Fibroblast of pulmonary artery (primary cell): Measurements from ENCODE around the gene ATG14.

Experiments
- DNase-seq: peaks from one replicate; pipeline ENCODE4 v3.0.0-alpha.2; 2010; ENCODE audit warnings: low read depth
- H3K4me3 ChIP-seq: replicated peaks from 2 replicates; pipeline ENCODE4 v1.5.1; 2011; ENCODE audit warnings: low read depth, mild to moderate bottlenecking, control low read depth, low read length, moderate library complexity
- TF ChIP-seq, protein P1 (sequence below): IDR thresholded peaks from 2 replicates; pipeline ENCODE4 v1.5.1; 2011; ENCODE audit warnings: mild to moderate bottlenecking, control low read depth, low read length, inconsistent platforms; ENCODE audit errors: missing control alignments

Gene ATG14

GRCh38 chr14:55410876-55411275 lies 754 bp downstream of the ATG14 start:
- no peak for DNase-seq
- TF ChIP-seq, protein P1, sequence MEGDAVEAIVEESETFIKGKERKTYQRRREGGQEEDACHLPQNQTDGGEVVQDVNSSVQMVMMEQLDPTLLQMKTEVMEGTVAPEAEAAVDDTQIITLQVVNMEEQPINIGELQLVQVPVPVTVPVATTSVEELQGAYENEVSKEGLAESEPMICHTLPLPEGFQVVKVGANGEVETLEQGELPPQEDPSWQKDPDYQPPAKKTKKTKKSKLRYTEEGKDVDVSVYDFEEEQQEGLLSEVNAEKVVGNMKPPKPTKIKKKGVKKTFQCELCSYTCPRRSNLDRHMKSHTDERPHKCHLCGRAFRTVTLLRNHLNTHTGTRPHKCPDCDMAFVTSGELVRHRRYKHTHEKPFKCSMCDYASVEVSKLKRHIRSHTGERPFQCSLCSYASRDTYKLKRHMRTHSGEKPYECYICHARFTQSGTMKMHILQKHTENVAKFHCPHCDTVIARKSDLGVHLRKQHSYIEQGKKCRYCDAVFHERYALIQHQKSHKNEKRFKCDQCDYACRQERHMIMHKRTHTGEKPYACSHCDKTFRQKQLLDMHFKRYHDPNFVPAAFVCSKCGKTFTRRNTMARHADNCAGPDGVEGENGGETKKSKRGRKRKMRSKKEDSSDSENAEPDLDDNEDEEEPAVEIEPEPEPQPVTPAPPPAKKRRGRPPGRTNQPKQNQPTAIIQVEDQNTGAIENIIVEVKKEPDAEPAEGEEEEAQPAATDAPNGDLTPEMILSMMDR: no peak
- H3K4me3 ChIP-seq: peak overlapping the region; percentile 95

GRCh38 chr14:55404173-55404854 lies 7.3 kb downstream of the ATG14 start:
- DNase-seq: no peak
- TF ChIP-seq, protein P1: no peak
- H3K4me3 ChIP-seq: no peak overlapping the region

DNA sequence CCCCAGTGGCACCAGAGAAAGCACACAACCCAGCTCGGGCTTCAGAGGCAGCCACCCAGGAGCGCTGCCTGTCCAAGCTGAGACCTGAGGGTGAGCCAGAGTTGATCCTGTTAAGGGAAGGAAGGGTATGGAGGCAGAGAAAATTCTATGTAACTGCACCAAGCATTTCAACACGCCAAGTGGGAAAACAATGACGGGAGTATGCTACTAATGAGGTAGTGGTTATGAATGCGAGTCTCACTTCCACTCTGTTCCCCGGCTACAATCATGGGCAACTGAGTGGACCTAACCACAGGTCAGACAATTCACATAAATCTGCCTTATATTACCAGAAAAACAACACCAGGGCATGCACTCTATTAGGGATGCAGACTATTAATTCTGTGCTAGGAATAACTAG lies 9.9 kb downstream of the ATG14 start:
- no peak overlapping the region for H3K4me3 ChIP-seq
- TF ChIP-seq, protein P1: no peak
- no peak for DNase-seq

GRCh38 chr14:55399852-55400251 lies 11.8 kb downstream of the ATG14 start:
- H3K4me3 ChIP-seq: no peak overlapping the region
- TF ChIP-seq, protein P1: no peak
- DNase-seq: no peak

GRCh38 chr14:55399183-55399582 lies 12.4 kb downstream of the ATG14 start:
- TF ChIP-seq, protein P1: no peak
- no peak overlapping the region for H3K4me3 ChIP-seq
- no peak for DNase-seq

DNA sequence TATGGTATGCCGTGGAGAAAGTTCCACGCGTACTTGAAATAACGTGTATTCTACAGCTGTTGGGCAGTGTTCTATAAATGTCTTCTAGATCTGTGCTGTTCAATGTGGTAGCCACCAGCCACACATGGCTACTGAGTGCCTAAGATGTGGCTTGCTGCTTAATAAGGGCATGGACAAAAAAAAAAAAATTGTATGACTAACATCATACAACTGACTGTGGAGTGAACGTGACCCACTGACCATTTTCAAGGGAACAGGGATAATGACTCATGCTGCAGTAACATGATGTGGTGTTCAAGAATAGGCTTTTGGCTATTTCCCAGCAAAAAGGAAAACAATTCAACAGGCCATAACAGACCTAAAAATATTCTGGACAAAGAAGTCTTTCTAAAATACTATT lies 13.0 kb downstream of the ATG14 start:
- peak; percentile 98 for DNase-seq
- no peak overlapping the region for H3K4me3 ChIP-seq
- TF ChIP-seq, protein P1: no peak

DNA sequence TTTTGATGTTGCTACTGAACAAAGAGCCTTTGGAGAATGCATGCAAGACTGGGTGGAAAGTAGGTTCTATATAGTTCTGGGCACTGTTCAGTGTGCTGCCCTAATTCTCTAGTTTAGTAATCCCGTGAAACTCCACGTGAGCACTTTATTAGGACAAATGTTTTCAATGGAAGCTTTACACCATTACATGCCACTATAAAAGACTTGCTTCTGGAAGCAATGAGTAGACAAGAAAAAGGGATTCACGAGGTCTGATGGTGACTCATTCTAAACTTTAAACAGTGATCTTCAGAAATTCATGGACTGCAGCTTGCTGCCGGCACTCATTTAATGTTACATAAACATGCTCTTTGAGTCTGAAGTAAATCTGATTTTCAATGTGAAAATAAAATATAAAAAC lies 22.3 kb downstream of the ATG14 start:
- DNase-seq: peak; percentile 34
- no peak overlapping the region for H3K4me3 ChIP-seq
- TF ChIP-seq, protein P1: no peak
